Lower leg skin (tissue), 3 donors: ENCODE data around the gene LARP1.

Experiments
- POLR2A ChIP-seq, 2 donors: fragments of 450-650 bp; IDR thresholded peaks; one replicate each; pipeline ENCODE4 v1.6.1; 2016 to 2017; ENCODE audit warnings: antibody characterized with exemption in 2 of 2, mild to moderate bottlenecking in 1 of 2, moderate library complexity in 1 of 2
- TF ChIP-seq, protein P1 (sequence below), 3 donors: fragments of 450-650 bp; IDR thresholded peaks; one replicate each; pipeline ENCODE4 v1.5.1; 2016; ENCODE audit warnings: antibody characterized with exemption in 3 of 3, mild to moderate bottlenecking in 3 of 3, moderate library complexity in 2 of 3

DNA sequence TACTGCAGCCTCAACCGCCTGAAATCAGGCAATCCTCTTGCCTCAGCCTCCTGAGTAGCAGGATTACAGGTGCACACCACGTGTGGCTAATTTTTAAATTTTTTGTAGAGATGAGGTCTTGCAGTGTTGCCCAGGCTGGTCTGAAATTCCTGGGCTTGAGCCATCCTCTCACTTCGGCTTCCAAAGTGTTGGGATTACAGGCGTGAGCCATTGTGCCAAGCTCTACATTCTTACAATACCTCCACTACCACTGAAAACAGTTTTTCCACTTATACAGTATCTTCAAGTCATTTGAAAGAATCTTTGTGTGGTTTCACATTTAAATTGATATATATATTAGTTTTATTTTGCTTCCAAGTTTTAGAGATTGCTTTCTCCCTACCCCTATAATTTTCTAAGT is 42.6 kb downstream of the LARP1 start:
- TF ChIP-seq, protein P1, sequence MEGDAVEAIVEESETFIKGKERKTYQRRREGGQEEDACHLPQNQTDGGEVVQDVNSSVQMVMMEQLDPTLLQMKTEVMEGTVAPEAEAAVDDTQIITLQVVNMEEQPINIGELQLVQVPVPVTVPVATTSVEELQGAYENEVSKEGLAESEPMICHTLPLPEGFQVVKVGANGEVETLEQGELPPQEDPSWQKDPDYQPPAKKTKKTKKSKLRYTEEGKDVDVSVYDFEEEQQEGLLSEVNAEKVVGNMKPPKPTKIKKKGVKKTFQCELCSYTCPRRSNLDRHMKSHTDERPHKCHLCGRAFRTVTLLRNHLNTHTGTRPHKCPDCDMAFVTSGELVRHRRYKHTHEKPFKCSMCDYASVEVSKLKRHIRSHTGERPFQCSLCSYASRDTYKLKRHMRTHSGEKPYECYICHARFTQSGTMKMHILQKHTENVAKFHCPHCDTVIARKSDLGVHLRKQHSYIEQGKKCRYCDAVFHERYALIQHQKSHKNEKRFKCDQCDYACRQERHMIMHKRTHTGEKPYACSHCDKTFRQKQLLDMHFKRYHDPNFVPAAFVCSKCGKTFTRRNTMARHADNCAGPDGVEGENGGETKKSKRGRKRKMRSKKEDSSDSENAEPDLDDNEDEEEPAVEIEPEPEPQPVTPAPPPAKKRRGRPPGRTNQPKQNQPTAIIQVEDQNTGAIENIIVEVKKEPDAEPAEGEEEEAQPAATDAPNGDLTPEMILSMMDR (IDR thresholded peaks at IDR 0.05) = no peak
- TF ChIP-seq POLR2A (IDR thresholded peaks at IDR 0.05) = no peak
